ENCODE data around the gene RBFOX1. TPM values are rescaled to one million over a fixed set of nuclear protein-coding genes. Genes with fewer than 3 reads are reported as not detected.

Gene RBFOX1
- total RNA-seq, 4 donors from 2014 or later: 0.40 to 0.98 TPM; not detected in 2

GRCh38 chr16:7423434-7424044, 90.9 kb downstream of the RBFOX1 start:
- no peak overlapping the region for H3K27ac ChIP-seq
- H3K4me3 ChIP-seq (replicated peaks in 1 of 3): no peak overlapping the region
- H3K36me3 ChIP-seq: no peaks in the 10 kb centered on the region
- H3K27me3 ChIP-seq: no peaks in the 10 kb centered on the region
- DNase-seq: no peak
- H3K9me3 ChIP-seq: no peaks in the 10 kb centered on the region
- H3K4me1 ChIP-seq: no peaks in the 10 kb centered on the region
- intact Hi-C loops (cut with DNase I): no loop called here
- TF ChIP-seq CTCF (IDR thresholded peaks at IDR 0.05) (no peak), POLR2A (IDR thresholded peaks at IDR 0.05) (no peak)
- 60 to 73% methylated on average over 4 of the region's 4 CpGs for WGBS, 2 donors

GRCh38 chr16:7426161-7426560, 93.5 kb downstream of the RBFOX1 start:
- 66 to 74% methylated on average over 5 of the region's 5 CpGs for WGBS, 2 donors
- no peak for DNase-seq
- Histone ChIP-seq H3K9me3 (no peaks in the 10 kb centered on the region), H3K27me3 (no peaks in the 10 kb centered on the region), H3K27ac (no peak overlapping the region), H3K4me1 (no peaks in the 10 kb centered on the region), H3K4me3 (replicated peaks in 1 of 3) (no peak overlapping the region), H3K36me3 (no peaks in the 10 kb centered on the region)
- TF ChIP-seq POLR2A (IDR thresholded peaks at IDR 0.05) (no peak), CTCF (IDR thresholded peaks at IDR 0.05) (no peak)
- intact Hi-C loops (cut with DNase I): no loop called here

GRCh38 chr16:7431723-7432122, 99.1 kb downstream of the RBFOX1 start:
- 78 to 85% methylated on average over 2 of the region's 2 CpGs for WGBS, 2 donors
- no peaks in the 10 kb centered on the region for H3K9me3 ChIP-seq
- no peak overlapping the region for H3K27ac ChIP-seq
- no peak overlapping the region for H3K4me3 ChIP-seq (replicated peaks in 1 of 3)
- intact Hi-C loops (cut with DNase I): no loop called here
- TF ChIP-seq CTCF (IDR thresholded peaks at IDR 0.05): no peak
- TF ChIP-seq POLR2A (IDR thresholded peaks at IDR 0.05): no peak
- no peak for DNase-seq
- no peaks in the 10 kb centered on the region for H3K27me3 ChIP-seq
- H3K36me3 ChIP-seq: no peaks in the 10 kb centered on the region
- no peaks in the 10 kb centered on the region for H3K4me1 ChIP-seq

- intact Hi-C loops (cut with DNase I): no loop called here
- Histone ChIP-seq H3K36me3 (no peaks in the 10 kb centered on the region), H3K4me1 (no peaks in the 10 kb centered on the region), H3K27ac (no peak overlapping the region), H3K9me3 (no peaks in the 10 kb centered on the region), H3K4me3 (replicated peaks in 1 of 3) (no peak overlapping the region), H3K27me3 (no peaks in the 10 kb centered on the region)
- WGBS, 2 donors: 87 to 88% methylated on average over 5 of the region's 5 CpGs
- DNase-seq: no peak
- no peak for TF ChIP-seq CTCF (IDR thresholded peaks at IDR 0.05)
- no peak for TF ChIP-seq POLR2A (IDR thresholded peaks at IDR 0.05)
These were observed 103.7 kb downstream of the RBFOX1 start for GRCh38 chr16:7436306-7436705.

- Histone ChIP-seq H3K27ac (no peak overlapping the region), H3K9me3 (no peaks in the 10 kb centered on the region), H3K4me1 (no peaks in the 10 kb centered on the region), H3K27me3 (no peaks in the 10 kb centered on the region), H3K4me3 (replicated peaks in 1 of 3) (no peak overlapping the region), H3K36me3 (no peaks in the 10 kb centered on the region)
- 75 to 76% methylated on average over 12 of the region's 12 CpGs for WGBS, 2 donors
- no peak for DNase-seq
- TF ChIP-seq POLR2A (IDR thresholded peaks at IDR 0.05) (no peak), CTCF (IDR thresholded peaks at IDR 0.05) (no peak)
- intact Hi-C loops (cut with DNase I): no loop called here
These were observed 104.6 kb downstream of the RBFOX1 start for GRCh38 chr16:7437135-7437804.
